Upper lobe of left lung (tissue), 6 donors: ENCODE data around the gene MARVELD1. TPM values are rescaled to one million over a fixed set of nuclear protein-coding genes. Genes with fewer than 3 reads are reported as not detected.

ENCODE experiments used
- ATAC-seq, 2 donors: fragments of 200-7000 bp; cut with Tn5 transposase; one replicate each; pipeline ENCODE4 v1.9.1; 2022; ENCODE audit warnings: mild to moderate bottlenecking in 2 of 2, moderate library complexity in 2 of 2; ENCODE audit not compliant: low FRiP score in 2 of 2
- DNase-seq, 2 donors: peaks; one replicate each; pipeline ENCODE4 v3.0.0-alpha.2; 2019 to 2020
- H3K27ac ChIP-seq, 4 donors: fragments of 200-600 bp; sonication (generic); one replicate each; pipeline ENCODE4 v1.5.1; 2016 to 2019
- H3K27me3 ChIP-seq, 4 donors: fragments of 200-600 bp; sonication (generic); one replicate each; pipeline ENCODE4 v1.5.1; 2017 to 2019
- H3K36me3 ChIP-seq, 4 donors: fragments of 200-600 bp; sonication (generic); one replicate each; pipeline ENCODE4 v1.5.1; 2016 to 2019
- H3K4me1 ChIP-seq, 4 donors: fragments of 200-600 bp; sonication (generic); one replicate each; pipeline ENCODE4 v1.5.1; 2018 to 2019
- H3K4me3 ChIP-seq, 4 donors: fragments of 200-600 bp; sonication (generic); one replicate each; pipeline ENCODE4 v1.5.1; 2017 to 2019; ENCODE audit warnings: mild to moderate bottlenecking in 2 of 4, moderate library complexity in 1 of 4
- H3K9me3 ChIP-seq, 4 donors: fragments of 200-600 bp; sonication (generic); one replicate each; pipeline ENCODE4 v1.5.1; 2018 to 2019
- CTCF ChIP-seq, 6 experiments: fragments of 450-650 bp in 4 of 6; fragments of 200-600 bp in 2 of 6; sonication (generic) in 2 of 6; IDR thresholded peaks; one replicate each; pipeline ENCODE4 v1.5.1; 2016 to 2019; ENCODE audit warnings: antibody characterized with exemption in 6 of 6
- EP300 ChIP-seq, 4 donors: sonication (generic); formaldehyde crosslinking; IDR thresholded peaks; one replicate each; pipeline ENCODE4 v1.5.1; 2017; ENCODE audit warnings: antibody characterized with exemption in 4 of 4, control low read depth in 2 of 4
- POLR2A ChIP-seq, 4 donors: fragments of 450-650 bp; IDR thresholded peaks; one replicate each; pipeline ENCODE4 v1.5.1; 2016 to 2017; ENCODE audit warnings: antibody characterized with exemption in 4 of 4, mild to moderate bottlenecking in 2 of 4
- POLR2AphosphoS5 ChIP-seq, 2 donors: sonication (generic); formaldehyde crosslinking; IDR thresholded peaks; one replicate each; pipeline ENCODE4 v1.5.1; 2017; ENCODE audit warnings: antibody characterized with exemption in 2 of 2
- WGBS, 2 donors: methylation state at CpG; one replicate each; pipeline ENCODE4 v1.1.5; 2017 to 2018; 5-methylcytosine and 5-hydroxymethylcytosine counted together
- total RNA-seq, 6 donors: library from RNA; depleted of rRNA in 4 of 6; stranded (reverse); fragments of >200 nt in 4 of 6; gene quantifications; one replicate each; pipeline versions ENCODE4 v1.1.0 to v1.2.1, GENCODE V29; 2016 to 2021
- donor health status: DM: no; HTN: no; CAD: no; lungs with moderate emphysema.
- donor health status: DM: no; HTN: yes; CAD: no; lungs with severe emphysema.

Gene MARVELD1
- total RNA-seq, 6 donors from 2014 or later, result 18.2 to 62.7 (median 31.8) TPM

GRCh38 chr10:97760461-97761257 is 47.1 kb downstream of the MARVELD1 start:
- H3K4me1 ChIP-seq, result peaks cover 0 to 9% (median 0%) of the 10 kb centered on the region in 4 donors
- no peak overlapping the region for H3K4me3 ChIP-seq
- H3K27ac ChIP-seq, result no peak overlapping the region
- no peak for TF ChIP-seq POLR2A (IDR thresholded peaks at IDR 0.05)
- no peak for TF ChIP-seq POLR2AphosphoS5 (IDR thresholded peaks at IDR 0.05)
- no peak for TF ChIP-seq CTCF (IDR thresholded peaks at IDR 0.05)
- no peak for TF ChIP-seq EP300 (IDR thresholded peaks at IDR 0.05)
- H3K36me3 ChIP-seq, result peaks cover 16 to 69% (median 57%) of the 10 kb centered on the region in 4 donors
- H3K9me3 ChIP-seq, result no peaks in the 10 kb centered on the region
- no peak for ATAC-seq
- peak in 1 of 2 donors; percentile 42 for DNase-seq
- no peaks in the 10 kb centered on the region for H3K27me3 ChIP-seq
- 90 to 95% methylated on average over 9 to 11 of the region's 11 CpGs for WGBS, 2 donors

GRCh38 chr10:97761331-97761865 is 47.9 kb downstream of the MARVELD1 start:
- ATAC-seq, result no peak
- H3K27ac ChIP-seq, result no peak overlapping the region
- H3K4me3 ChIP-seq, result no peak overlapping the region
- H3K27me3 ChIP-seq, result no peaks in the 10 kb centered on the region
- peaks cover 12 to 62% (median 51%) of the 10 kb centered on the region in 4 donors for H3K36me3 ChIP-seq
- 95 to 98% methylated on average over 7 to 8 of the region's 8 CpGs for WGBS, 2 donors
- H3K9me3 ChIP-seq, result no peaks in the 10 kb centered on the region
- no peak for DNase-seq
- peaks cover 0 to 9% (median 0%) of the 10 kb centered on the region in 4 donors for H3K4me1 ChIP-seq
- no peak for TF ChIP-seq CTCF (IDR thresholded peaks at IDR 0.05)
- TF ChIP-seq POLR2AphosphoS5 (IDR thresholded peaks at IDR 0.05), result no peak
- TF ChIP-seq EP300 (IDR thresholded peaks at IDR 0.05), result no peak
- TF ChIP-seq POLR2A (IDR thresholded peaks at IDR 0.05), result no peak

GRCh38 chr10:97762056-97762455 is 48.5 kb downstream of the MARVELD1 start:
- Histone ChIP-seq H3K4me3 (no peak overlapping the region), H3K27ac (no peak overlapping the region), H3K27me3 (no peaks in the 10 kb centered on the region), H3K9me3 (no peaks in the 10 kb centered on the region), H3K4me1 (peaks cover 0 to 9% (median 0%) of the 10 kb centered on the region in 4 donors), H3K36me3 (peaks cover 12 to 55% (median 44%) of the 10 kb centered on the region in 4 donors)
- 95 to 96% methylated on average over 8 to 10 of the region's 10 CpGs for WGBS, 2 donors
- DNase-seq (no peak), ATAC-seq (no peak)
- TF ChIP-seq POLR2AphosphoS5 (IDR thresholded peaks at IDR 0.05) (no peak), POLR2A (IDR thresholded peaks at IDR 0.05) (no peak), EP300 (IDR thresholded peaks at IDR 0.05) (no peak), CTCF (IDR thresholded peaks at IDR 0.05) (no peak)

- H3K27ac ChIP-seq, result no peak overlapping the region
- 51 to 52% methylated on average over 4 to 5 of the region's 5 CpGs for WGBS, 2 donors
- peaks cover 5 to 48% (median 37%) of the 10 kb centered on the region in 4 donors for H3K36me3 ChIP-seq
- no peak for DNase-seq
- no peaks in the 10 kb centered on the region for H3K9me3 ChIP-seq
- ATAC-seq, result no peak
- no peaks in the 10 kb centered on the region for H3K27me3 ChIP-seq
- TF ChIP-seq CTCF (IDR thresholded peaks at IDR 0.05) (no peak), EP300 (IDR thresholded peaks at IDR 0.05) (no peak), POLR2A (IDR thresholded peaks at IDR 0.05) (no peak), POLR2AphosphoS5 (IDR thresholded peaks at IDR 0.05) (no peak)
- H3K4me1 ChIP-seq, result peaks cover 0 to 9% (median 0%) of the 10 kb centered on the region in 4 donors
- no peak overlapping the region for H3K4me3 ChIP-seq
Observed at GRCh38 chr10:97762816-97763215, 49.3 kb downstream of the MARVELD1 start.
